HG03196 (cell line): ENCODE results near the gene CAV2.

ENCODE experiments used
- ATAC-seq: cut with Tn5 transposase; IDR thresholded peaks from one replicate; pipeline ENCODE4 v1.9.1; 2021; ENCODE audit not compliant: unreplicated experiment

Gene CAV2

DNA sequence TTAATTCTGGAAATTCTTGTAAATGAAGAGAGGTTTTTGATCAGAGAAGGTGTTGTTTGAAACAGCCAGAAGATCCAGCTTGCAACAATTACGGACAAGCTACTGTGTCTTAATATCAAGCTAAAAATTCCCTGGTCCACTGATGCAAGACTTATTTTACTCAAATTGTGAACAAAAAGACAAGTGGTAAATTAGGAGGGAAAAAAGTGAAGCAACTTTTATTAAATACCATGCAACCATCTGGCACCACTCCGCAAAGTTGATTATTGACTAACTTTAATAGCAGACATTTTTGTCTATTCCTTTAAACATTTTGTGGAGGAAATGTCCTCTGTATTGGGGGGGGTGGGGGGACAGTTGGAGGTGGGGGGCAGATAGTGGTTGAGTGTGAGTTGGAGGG lies 5.1 kb upstream of the CAV2 start:
- no peak for ATAC-seq

DNA sequence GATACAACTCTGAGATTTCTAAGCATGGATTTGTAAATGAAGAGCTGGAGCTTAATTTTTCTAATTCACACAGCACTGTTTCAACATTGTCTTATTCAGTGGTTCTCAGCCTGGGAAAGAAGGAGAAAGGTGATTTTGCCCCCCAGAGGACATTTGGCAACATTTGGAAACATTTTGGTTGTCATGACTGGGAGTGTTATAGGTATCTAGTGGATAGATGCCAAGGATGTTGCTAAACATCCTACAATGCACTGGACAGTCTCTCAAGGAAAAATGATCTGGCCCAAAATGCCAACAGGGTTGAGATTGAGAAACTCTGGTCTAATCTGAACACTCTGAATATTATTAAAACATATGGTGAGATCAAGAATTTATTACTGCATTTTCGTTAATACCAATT lies 3.8 kb upstream of the CAV2 start:
- no peak for ATAC-seq

DNA sequence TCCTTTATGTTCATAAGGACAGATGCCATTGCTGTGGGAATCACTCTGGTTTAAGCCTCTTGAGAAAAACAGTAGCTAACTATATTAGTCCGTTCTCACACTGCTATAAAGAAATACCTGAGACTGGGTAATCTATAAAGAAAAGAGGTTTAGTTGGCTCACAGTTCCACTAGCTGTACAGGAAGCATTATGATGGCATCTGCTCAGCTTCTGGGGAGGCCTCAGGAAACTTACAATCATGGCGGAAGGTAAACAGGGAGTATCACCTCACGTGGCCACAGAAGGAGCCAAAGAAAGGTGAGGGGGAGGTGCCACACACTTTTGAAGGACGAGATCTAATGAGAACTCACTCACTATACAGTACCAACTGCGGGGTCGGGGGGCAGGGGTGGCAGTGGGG lies 2.9 kb upstream of the CAV2 start:
- no peak for ATAC-seq

DNA sequence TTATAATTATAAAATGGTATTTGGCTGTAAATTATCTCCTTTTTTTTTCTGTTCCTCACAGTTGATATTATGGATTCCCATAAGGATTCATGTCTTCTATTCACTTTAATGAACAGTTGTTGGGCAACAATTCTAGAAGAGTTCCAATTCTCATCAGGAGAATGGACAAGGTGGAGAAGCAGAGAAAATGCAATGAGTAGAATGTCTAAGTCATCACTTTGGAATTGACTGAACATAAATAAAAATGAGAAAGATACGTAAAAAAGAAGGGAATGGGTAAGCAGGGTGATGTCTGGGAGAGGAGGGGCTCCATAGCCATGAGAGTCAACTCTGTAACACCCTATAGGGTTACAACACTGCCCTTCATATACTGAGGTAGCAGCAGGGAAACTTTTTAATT lies 1.8 kb upstream of the CAV2 start:
- no peak for ATAC-seq

DNA sequence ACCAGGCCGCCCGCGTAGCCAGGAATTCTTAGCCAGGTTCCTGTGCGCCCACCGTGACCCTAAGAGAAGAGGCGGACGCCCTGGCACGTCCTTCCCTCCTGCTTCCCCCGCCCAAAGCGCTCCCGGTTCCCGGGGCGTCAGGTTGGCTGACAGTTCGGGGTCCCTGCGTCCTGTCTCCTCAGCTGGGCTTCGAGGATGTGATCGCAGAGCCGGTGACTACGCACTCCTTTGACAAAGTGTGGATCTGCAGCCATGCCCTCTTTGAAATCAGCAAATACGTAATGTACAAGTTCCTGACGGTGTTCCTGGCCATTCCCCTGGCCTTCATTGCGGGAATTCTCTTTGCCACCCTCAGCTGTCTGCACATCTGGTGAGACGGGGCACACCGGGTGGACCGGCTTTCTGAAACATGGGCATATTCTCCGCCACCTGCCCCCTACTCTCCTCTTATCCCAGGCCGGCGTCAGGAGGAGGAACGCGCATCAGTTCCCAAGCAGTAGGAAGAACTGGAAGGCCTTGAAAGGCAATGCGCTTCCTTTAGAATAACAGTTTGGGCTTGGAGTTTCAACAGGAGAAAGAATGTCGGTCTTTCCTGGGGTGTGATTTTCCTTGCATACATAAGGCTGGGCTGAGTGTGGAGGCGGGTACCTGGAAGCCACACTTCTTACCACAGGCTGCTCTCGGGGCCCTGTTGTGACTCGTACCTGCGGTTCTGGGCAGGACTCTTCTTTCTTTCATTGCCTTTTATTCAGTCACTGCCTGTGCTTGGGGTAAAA lies 728 bp downstream of the CAV2 start:
- peak; percentile 7 for ATAC-seq

DNA sequence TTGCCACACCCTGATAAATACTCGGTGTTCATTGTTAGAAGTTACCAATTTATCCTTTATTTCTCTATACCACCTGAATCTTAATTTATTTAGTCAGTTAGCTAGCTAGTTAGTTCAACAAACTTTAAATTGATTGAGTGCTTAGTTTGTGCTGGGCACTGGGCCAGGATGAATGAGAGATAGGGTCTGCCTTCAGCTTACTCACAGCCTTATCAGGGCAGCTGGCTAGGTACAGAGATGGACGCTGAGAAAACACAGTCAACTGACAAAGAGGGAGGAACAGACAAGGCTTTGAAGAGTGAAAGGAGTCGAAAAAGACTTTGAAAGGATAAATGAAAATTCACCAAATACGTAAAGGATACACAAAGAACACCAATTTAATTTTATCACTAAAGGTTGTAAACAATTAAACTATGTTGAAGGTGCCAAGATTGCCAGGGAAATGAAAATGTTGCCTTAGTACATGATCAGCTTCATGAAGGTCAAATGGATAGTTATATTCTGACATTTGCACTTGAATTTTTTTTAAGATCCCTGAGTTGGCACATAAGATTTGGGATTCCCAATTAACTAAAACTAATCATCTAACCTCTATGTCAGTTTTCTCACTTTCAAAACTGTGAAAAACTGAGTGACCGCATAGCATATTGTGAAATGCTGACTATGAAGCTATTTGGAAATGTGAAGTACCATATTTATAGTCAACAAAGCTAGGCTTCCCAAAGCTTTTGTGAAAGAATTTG lies 2.1 kb downstream of the CAV2 start:
- ATAC-seq: no peak

DNA sequence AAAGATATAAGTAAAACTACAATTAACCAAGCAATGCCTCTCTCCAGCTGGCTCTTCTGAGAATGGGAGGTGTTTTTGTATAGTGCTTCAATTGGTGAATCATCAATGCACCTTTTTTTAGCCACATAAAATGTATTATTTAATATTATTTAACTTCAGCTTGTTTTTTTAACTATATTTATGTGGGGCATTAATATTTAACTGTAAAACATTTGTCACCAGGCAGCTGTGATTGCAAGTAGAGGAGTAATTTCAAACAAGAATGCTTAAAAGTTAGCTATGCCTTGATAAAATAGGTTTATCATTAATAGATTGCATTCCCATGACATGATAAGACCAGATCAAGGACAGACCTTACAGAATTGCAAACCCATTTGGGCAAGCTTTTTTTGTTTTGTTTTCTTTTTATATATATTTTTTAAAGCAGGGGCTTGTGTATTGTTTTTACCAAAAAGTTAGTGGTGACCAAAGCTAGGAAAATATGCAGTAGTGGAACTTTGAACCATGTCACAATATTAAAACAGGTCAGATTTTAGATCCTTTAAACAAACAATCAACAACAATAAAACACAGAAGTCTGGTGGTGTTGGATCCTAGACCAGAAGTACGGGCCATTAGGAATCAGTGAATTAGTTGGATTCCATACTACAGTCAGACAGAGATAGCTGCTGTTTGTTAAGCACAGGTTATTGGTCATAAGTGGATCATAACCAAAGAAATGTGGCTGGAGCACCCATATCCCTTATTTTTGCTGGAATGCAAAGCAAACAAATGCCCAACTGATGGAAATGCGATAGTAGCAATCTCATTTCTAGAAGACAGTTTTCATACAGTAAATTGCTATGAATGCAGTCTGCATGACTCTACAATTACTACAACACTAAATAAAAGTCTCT lies 2.9 kb downstream of the CAV2 start:
- no peak for ATAC-seq

DNA sequence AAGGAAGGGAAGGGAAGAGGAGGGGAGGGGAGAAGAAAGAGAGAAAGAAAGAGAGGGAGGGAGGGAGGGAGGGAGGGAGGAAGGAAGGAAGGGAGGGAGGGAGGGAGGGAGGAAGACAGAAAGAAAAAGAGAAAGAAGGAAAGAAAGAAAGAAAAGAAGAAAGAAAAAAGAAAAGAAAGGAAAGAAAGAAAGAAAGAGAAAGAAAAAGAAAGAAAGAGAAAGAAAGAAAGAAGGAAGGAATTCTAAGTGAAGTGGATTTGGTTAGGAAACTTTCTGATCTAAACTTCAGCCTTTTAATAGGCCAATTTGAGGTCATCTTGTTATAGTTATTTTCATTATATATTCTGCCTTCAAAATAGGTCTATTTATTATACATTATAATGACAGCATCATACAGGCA lies 4.3 kb downstream of the CAV2 start:
- ATAC-seq: no peak

DNA sequence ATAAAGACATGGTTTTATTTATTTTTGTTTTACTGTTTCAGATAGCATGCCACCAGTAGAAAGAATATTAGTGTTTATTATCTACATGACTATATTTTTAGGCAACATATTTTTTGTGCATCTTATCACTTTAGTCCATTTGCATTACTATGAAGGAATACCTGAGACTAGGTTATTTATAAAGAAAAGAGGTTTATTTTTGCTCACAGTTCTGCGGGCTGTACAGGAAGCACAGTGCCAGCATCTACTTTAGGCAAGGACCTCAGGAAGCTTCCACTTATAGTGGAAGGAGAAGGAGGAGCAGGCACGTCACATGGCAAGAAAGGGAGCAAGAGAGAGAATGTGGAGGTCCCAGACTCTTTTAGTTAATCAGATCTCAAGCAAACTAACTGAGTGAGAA lies 5.7 kb downstream of the CAV2 start:
- ATAC-seq: no peak

DNA sequence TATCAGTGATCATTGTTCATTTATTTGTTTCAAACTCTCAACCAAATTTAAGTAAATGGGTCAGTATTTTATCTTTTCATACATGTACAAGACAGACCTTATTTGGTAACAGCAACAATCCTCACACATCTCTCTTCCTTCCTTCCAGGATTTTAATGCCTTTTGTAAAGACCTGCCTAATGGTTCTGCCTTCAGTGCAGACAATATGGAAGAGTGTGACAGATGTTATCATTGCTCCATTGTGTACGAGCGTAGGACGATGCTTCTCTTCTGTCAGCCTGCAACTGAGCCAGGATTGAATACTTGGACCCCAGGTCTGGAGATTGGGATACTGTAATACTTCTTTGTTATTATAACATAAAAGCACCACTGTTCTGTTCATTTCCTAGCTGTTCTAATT lies 6.3 kb downstream of the CAV2 start:
- ATAC-seq: no peak

DNA sequence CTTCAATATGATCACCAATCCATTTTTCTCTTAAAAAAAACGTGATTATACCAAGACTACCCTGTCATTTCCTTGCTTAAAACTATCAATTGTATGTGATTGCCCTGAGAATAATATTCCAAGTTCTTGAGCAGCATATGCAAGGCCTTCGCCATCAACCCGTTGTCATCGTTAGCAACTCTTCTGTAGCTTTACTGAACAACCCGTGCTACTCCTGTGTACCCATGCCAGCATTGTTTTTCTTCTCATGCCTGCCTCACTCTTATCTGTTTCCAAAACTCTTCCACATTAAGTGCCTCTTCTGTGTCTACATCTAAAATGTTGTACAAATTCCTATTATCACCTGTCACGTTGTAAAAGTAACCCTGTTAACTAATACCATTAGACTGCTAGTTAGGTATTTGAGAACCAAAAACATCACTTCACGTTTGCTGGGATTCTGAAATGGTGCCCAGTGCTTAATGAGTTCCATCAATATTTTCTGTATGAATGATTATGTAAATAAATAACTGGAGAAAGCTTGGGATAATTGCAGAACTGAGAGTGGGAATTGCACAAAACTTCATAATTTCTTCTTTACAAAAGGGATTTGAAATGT lies 10.5 kb downstream of the CAV2 start:
- no peak for ATAC-seq

DNA sequence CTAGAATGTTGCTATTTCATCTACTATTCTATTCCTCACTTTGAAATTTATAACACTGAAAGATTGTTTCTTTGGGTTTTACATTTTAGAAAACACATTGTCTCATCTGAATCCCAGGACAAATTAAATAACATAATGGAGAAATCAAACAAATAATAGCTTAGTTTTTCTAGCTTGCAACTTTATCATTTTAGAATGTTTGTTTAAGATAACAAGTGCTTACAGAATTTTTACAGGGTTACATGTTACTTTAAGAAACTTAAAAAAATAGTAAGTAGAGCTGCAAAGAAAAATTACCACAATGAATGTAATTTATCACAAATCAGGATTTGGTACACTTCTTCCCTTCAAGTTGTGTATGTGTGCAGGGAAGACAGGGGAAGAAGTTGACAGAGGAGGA lies 11.3 kb downstream of the CAV2 start:
- no peak for ATAC-seq

DNA sequence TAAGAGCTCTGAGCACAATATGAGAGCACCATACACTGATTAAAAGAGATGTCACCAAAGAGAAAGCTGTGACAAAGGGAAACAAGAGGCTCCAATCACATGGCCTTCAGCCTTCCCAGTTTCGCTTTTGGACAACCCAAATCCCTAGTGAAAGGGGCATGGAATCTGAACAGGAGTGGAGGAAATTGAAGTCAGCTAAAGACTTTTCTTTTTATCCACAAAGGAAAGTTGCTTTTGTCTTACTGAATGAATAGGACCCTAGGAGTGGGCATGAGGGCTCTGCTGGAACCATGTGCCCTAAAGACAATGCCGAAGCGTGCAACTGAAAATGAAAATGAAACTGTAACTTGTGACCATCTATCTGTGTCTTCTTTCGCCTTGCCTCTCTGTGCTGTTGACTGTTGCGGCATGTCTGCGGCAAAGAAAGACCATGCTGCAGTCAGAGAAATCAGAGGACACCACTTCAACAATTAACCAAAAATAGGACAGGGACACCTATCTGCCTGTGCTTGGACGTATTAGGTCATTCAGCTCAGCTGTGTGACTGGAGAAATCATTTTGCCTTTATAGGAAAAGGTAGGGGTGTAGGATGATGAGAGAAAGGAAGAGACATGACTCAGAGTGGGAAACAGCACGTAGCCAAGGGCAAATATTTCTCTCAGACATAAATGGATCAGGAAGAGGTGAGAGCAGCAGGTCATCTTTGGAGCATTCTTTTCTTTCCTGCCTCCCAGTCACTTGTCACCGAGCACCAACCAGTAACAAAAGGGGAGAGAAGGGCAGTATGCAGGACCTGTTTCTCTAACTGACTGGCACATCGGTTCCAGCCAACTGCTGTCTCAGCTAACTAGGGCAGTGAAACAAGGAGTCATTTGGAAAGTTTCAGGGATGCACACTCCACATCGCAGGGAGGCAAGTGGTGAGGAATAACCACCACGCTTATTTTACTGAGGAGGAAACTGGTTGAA lies 12.3 kb downstream of the CAV2 start:
- ATAC-seq: peak; percentile 100

DNA sequence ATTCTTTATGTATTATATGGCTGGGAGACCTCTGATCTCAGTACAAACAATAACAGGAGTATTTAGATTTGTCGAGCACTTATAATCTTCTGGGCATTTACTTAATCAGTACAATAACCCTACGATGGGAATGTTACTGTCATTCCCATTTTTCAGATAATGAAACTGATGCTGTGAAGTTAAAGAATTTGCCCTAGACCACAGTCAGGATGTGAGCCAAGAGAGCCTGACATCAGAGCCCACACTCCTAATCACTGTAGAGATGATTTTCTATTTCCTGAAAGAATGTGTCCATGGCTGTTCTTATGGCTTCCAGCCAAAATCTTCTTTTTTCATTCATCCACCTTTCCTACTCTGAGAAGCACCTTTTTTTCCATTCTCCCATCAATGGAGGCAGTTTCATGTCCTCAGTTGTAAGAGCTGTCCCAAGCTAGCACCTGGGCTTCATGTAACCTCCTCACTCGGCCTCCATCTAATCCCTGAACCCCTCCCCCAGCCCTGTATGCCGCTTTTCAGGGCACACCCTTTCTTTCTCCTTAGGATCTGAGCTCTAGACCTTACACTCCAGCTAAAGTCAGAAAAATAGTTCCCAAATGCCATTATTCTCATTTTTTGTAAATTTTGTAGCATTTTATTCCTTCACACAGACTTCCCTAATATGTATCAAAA lies 13.1 kb downstream of the CAV2 start:
- ATAC-seq: no peak

DNA sequence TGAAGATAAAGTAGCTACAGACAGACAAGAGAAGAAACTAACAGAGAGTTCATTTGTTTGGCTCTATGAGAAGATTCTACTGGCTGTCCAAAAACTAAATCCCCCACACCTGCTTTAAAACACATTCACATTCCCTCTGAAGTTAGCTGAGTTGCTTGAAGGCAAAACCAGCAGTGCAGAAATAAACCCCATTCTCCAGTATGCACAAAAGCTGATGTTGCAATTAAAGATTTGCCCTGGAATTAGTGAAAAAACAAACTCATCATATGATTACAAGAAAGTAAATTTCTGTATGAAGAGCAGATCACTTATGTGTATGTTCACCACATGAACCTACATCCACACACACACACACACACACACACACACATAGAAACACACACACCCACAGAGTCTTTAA lies 16.0 kb downstream of the CAV2 start:
- ATAC-seq: no peak

DNA sequence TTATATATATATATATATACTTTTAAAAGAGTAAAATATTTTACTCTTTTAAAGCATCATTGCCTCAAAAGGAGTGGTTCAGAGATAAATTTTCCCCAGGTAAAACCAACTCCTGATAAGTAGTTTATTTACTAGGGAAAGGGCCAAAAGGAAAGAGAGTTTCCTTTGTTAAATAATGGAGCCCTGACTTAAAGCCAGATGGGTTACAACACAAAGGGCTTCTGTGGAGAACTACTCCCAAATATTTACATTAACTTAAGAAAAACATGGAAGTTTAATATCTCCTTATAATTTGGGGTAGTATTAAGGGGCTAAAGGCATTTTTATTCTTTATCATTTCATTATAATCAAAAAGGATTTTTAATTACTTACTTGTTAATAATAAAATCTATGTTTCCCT lies 16.8 kb downstream of the CAV2 start:
- no peak for ATAC-seq

DNA sequence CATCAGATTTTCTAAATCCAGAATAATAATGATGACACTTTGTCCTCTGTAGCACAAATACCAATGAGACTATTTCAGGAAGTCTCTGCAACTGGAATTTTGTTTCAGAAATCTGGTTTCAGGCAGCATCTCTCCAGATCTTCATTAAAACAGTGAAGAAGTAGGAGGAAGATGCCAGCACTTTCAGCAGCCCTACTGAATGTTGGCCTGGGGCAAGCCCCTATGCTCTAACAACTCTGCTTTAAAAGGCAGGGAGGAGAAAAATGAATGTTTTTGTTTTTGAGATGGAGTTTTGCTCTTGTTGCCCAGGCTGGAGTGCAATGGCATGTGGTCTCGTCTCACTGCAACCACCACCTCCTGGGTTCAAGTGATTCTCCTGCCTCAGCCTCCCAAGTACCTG lies 18.1 kb downstream of the CAV2 start:
- ATAC-seq: no peak

DNA sequence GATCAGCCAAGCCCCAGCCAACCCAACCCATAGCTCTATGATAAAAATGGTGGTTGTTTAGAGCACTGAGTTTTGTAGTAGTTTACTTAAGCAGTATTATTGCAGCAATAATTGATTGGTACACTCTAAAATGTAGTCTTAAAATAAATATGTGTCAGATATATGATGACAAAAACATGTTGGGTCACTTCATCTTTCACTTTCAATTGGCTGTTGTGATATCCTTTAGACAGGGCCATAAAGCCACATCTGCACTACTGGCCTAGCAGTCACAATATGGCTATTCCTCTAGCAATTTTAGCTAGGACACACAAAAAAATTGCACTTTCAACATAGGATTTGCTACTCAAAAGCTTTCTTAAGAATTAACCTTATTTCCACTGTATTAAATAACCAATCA lies 19.4 kb downstream of the CAV2 start:
- no peak for ATAC-seq

DNA sequence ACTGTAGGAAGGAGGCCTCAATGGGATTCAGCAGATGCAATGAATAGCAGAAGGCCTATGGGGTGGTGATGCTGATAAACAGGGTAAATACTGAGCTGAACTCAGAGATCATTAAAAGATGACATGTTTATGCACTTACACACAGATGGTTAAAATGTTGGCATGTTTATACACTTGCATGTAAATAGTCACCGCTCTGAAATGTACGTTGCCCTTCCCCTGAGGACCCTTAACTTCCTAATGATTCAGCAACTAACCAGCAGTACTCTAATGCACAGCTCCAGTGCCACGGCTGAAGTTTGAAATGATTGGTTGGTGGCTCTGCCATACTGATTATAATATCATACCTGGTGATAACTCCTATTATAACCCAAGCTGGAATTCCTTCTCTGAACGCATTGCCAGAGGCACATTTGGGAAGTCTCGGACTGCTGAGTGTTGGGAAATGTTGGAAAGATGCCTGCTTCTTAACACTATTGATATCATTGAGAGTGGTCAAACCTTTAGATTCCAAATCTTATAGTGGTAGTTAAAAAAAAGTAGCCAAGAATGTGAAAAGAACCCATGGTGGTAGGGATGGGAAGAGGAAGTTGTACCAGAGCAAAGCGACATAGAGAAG lies 21.6 kb downstream of the CAV2 start:
- no peak for ATAC-seq
